PC-3 (cell line): ENCODE results near the gene LRCOL1. TPM values are rescaled to one million over a fixed set of nuclear protein-coding genes. Genes with fewer than 3 reads are reported as not detected.

Source experiments
- ATAC-seq: fragments of 200-7000 bp; cut with Tn5 transposase; 2 replicates; pipeline ENCODE4 v1.9.1; 2020; ENCODE audit warnings: mild to moderate bottlenecking, moderate library complexity
- BruUV-seq: library from RNA; stranded (reverse); fragments of 400-500 nt; replicated peaks from 2 replicates; lab custom pipeline; 2021; lab: Mats Ljungman, UMichigan
- CTCF ChIA-PET: fragments of 300-600 bp; sonication (Branson Sonifier 250); formaldehyde crosslinking; loops from one replicate; lab custom pipeline; 2022; ENCODE audit warnings: antibody characterized with exemption; lab: Charles Lee
- POLR2A ChIA-PET: fragments of 300-600 bp; sonication (Branson Sonifier 250); formaldehyde crosslinking; loops from one replicate; lab custom pipeline; 2022; ENCODE audit warnings: antibody characterized with exemption; ENCODE audit not compliant: unreplicated experiment; lab: Charles Lee
- DNase-seq: peaks from one replicate; pipeline ENCODE4 v3.0.0-alpha.2; 2015
- H2AFZ ChIP-seq: fragments of 300-600 bp; sonication (generic); 2 replicates; pipeline ENCODE4 v1.6.0; 2016; ENCODE audit warnings: antibody characterized with exemption, low read length
- H3F3A ChIP-seq: fragments of 300-600 bp; sonication (generic); one replicate; pipeline ENCODE4 v1.6.0; 2017; ENCODE audit warnings: antibody characterized with exemption, low read length, control low read depth, mild to moderate bottlenecking; ENCODE audit not compliant: unreplicated experiment
- H3K27ac ChIP-seq: fragments of 300-600 bp; sonication (generic); 2 replicates; pipeline ENCODE4 v1.5.1; 2016; ENCODE audit warnings: mild to moderate bottlenecking, low read length
- H3K27me3 ChIP-seq: fragments of 300-600 bp; sonication (generic); 2 replicates; pipeline ENCODE4 v1.6.1; 2016; ENCODE audit warnings: low read length, mixed read lengths
- H3K36me3 ChIP-seq: fragments of 300-600 bp; sonication (generic); 2 replicates; pipeline ENCODE4 v1.6.1; 2016; ENCODE audit warnings: low read depth, mixed run types, low read length, mixed read lengths
- H3K4me1 ChIP-seq: fragments of 300-600 bp; sonication (generic); 2 replicates; pipeline ENCODE4 v1.5.1; 2016; ENCODE audit warnings: low read length; ENCODE audit not compliant: insufficient read depth
- H3K4me2 ChIP-seq: fragments of 300-600 bp; sonication (generic); 2 replicates; pipeline ENCODE4 v1.6.0; 2016; ENCODE audit warnings: low read length
- H3K4me3 ChIP-seq: fragments of 300-600 bp; sonication (generic); 2 replicates; pipeline ENCODE4 v1.5.1; 2016; ENCODE audit warnings: mild to moderate bottlenecking, low read length, mixed read lengths
- H3K79me2 ChIP-seq: fragments of 300-600 bp; sonication (generic); 2 replicates; pipeline ENCODE4 v1.6.1; 2017; ENCODE audit warnings: low read length, mixed read lengths
- H3K9ac ChIP-seq: fragments of 300-600 bp; sonication (generic); 2 replicates; pipeline ENCODE4 v1.6.0; 2016; ENCODE audit warnings: mild to moderate bottlenecking, low read length
- H3K9me2 ChIP-seq: fragments of 300-600 bp; sonication (generic); replicated peaks from 2 replicates; pipeline ENCODE4 v1.6.1; 2016; ENCODE audit warnings: mixed run types, low read length, mixed read lengths
- H3K9me3 ChIP-seq: fragments of 300-600 bp; sonication (generic); 2 replicates; pipeline ENCODE4 v1.6.1; 2016; ENCODE audit warnings: low read length, mixed read lengths
- H4K20me1 ChIP-seq: fragments of 300-600 bp; sonication (generic); 2 replicates; pipeline ENCODE4 v1.6.1; 2016; ENCODE audit warnings: low read length, mixed read lengths
- EZH2 ChIP-seq: fragments of 300-600 bp; sonication (generic); IDR thresholded peaks from one replicate; pipeline ENCODE4 v1.6.1; 2017; ENCODE audit warnings: antibody characterized with exemption, mild to moderate bottlenecking, low read length; ENCODE audit not compliant: unreplicated experiment
- EZH2phosphoT487 ChIP-seq: fragments of 300-600 bp; sonication (generic); IDR thresholded peaks from 2 replicates; pipeline ENCODE4 v1.6.1; 2018; ENCODE audit warnings: mild to moderate bottlenecking, antibody characterized with exemption, low read length, borderline replicate concordance
- intact Hi-C: fragments of 100-400 bp; cut with micrococcal nuclease; formaldehyde crosslinking; loops from 2 replicates; pipeline ENCODE4 v1.9.0; 2023
- total RNA-seq: library from RNA; depleted of rRNA; stranded (reverse); fragments of >200 nt; gene quantifications from 2 replicates; pipeline ENCODE4 v1.2.3, GENCODE V29; 2014
- TF ChIP-seq, protein P1 (sequence below): fragments of 300-600 bp; sonication (generic); conservative IDR thresholded peaks from 2 replicates; pipeline ENCODE4 v1.5.1; 2017; ENCODE audit warnings: antibody characterized with exemption, low read depth, mild to moderate bottlenecking, low read length

LRCOL1 gene
- total RNA-seq, 1 experiment from 2014 or later, result not detected

DNA sequence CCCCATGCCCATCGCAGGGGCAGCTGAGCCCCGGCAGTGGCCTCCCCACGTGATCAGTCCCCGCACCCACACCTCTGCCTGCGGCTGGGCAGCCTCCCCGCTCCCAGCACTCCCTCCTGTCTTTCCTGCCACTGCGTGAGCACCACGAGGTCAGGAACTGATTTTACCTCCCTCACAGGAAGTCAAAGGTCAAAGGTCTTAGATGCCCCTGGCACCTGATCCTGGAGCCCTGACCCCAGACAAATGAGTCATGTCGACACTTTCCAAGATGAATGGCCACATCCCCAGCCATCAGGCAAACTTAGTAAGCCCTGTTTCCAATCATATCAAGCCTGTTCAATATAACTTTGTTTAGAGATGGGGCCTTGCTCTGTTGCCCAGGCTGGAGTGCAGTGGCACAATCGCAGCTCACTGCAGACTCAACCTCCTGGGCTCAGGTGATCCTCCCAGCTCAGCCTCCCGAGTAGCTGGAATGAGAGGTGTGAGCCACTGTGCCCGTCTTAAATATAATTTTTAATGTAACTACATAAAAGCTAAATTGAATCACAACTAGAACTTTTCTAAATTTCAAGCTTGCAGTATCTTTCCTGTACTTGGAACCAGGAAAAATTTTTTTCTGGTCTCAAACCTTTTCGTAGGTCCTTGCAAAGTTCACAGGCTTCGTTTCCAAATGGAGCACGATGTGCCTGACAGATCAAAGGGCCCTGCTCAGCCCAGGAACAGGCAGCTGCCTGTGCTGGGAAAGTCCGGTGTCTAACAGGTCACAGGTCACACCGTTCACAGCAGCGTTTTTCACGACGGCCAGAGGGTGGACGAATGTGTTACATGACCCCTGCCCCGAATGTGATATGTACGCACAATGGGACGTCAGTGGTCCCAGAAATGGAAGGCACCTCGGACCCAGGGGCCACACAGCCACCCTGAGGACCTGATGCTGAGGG is 1.9 kb downstream of the LRCOL1 start:
- Histone ChIP-seq H2AFZ (no peak overlapping the region), H3F3A (no peaks in the 10 kb centered on the region), H3K9me3 (no peaks in the 10 kb centered on the region), H3K27ac (no peak overlapping the region), H3K4me3 (no peak overlapping the region), H3K4me1 (no peaks in the 10 kb centered on the region), H3K79me2 (no peaks in the 10 kb centered on the region), H4K20me1 (no peaks in the 10 kb centered on the region), H3K9me2 (no peaks in the 10 kb centered on the region), H3K4me2 (no peak overlapping the region), H3K27me3 (peaks cover 14% of the 10 kb centered on the region), H3K9ac (no peak overlapping the region), H3K36me3 (no peaks in the 10 kb centered on the region)
- DNase-seq, result no peak
- ChIA-PET POLR2A (no interaction called here), CTCF (no interaction called here)
- no peak for ATAC-seq
- no peak for TF ChIP-seq EZH2
- TF ChIP-seq EZH2phosphoT487, result no peak
- TF ChIP-seq, protein P1, sequence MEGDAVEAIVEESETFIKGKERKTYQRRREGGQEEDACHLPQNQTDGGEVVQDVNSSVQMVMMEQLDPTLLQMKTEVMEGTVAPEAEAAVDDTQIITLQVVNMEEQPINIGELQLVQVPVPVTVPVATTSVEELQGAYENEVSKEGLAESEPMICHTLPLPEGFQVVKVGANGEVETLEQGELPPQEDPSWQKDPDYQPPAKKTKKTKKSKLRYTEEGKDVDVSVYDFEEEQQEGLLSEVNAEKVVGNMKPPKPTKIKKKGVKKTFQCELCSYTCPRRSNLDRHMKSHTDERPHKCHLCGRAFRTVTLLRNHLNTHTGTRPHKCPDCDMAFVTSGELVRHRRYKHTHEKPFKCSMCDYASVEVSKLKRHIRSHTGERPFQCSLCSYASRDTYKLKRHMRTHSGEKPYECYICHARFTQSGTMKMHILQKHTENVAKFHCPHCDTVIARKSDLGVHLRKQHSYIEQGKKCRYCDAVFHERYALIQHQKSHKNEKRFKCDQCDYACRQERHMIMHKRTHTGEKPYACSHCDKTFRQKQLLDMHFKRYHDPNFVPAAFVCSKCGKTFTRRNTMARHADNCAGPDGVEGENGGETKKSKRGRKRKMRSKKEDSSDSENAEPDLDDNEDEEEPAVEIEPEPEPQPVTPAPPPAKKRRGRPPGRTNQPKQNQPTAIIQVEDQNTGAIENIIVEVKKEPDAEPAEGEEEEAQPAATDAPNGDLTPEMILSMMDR, result no peak
- intact Hi-C loops, result no loop called here
- BruUV-seq, result no TSS peak

DNA sequence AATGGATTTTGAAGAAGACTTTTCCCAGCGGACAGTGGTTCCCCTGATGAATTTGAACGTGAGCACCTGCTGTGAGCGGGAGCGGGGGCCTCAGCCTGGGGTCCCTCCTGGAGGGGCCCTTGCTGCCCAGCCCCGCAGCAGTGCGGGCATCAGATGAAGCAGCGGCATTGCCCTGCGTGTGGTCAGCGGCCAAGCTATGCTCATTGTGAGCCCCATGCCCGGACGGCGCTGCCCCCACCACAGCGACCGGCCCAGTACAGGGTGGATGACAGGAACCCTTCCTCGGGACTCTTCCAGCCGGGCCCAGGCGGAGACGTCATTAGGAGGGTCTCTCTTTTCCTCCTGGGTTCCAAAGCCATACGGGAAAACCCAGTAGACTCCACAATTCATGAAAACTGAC is 3.5 kb downstream of the LRCOL1 start:
- no TSS peak for BruUV-seq
- Histone ChIP-seq H3K27ac (no peak overlapping the region), H3K9me2 (no peaks in the 10 kb centered on the region), H3K4me3 (no peak overlapping the region), H3K9ac (no peak overlapping the region), H3K4me2 (no peak overlapping the region), H4K20me1 (no peaks in the 10 kb centered on the region), H3K79me2 (no peaks in the 10 kb centered on the region), H3K36me3 (no peaks in the 10 kb centered on the region), H3K27me3 (peaks cover 23% of the 10 kb centered on the region), H3K9me3 (no peaks in the 10 kb centered on the region), H3F3A (no peaks in the 10 kb centered on the region), H2AFZ (no peak overlapping the region), H3K4me1 (no peaks in the 10 kb centered on the region)
- no peak for DNase-seq
- no peak for TF ChIP-seq EZH2
- TF ChIP-seq EZH2phosphoT487, result no peak
- TF ChIP-seq, protein P1, result no peak
- intact Hi-C loops, result no loop called here
- no peak for ATAC-seq
- CTCF ChIA-PET, result no interaction called here
- POLR2A ChIA-PET, result no interaction called here

DNA sequence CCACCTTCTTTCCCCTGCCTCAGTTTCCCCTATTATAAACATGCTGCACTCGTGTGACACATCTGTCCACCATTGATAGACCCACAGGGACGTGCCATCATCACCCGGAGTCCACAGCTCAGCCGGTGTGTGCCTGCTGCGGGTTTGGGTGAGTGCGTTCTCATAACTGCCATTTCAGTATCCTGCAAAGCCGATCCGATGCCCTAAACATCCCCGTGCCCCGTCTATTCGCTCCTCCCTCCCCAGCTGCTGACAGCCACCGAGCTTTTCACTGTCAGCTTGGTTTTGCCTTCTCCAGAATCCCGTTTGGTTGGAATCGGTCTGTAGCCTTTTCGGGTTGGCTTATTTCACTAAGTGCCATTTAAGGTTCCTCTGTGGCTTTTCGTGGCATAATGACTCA is 3.9 kb downstream of the LRCOL1 start:
- Histone ChIP-seq H3F3A (no peaks in the 10 kb centered on the region), H3K27me3 (peaks cover 23% of the 10 kb centered on the region), H3K79me2 (no peaks in the 10 kb centered on the region), H3K9me2 (no peaks in the 10 kb centered on the region), H3K4me3 (no peak overlapping the region), H3K4me2 (no peak overlapping the region), H3K9ac (no peak overlapping the region), H3K4me1 (no peaks in the 10 kb centered on the region), H3K9me3 (no peaks in the 10 kb centered on the region), H2AFZ (no peak overlapping the region), H3K27ac (no peak overlapping the region), H4K20me1 (no peaks in the 10 kb centered on the region), H3K36me3 (no peaks in the 10 kb centered on the region)
- DNase-seq (no peak), ATAC-seq (no peak)
- intact Hi-C loops, result no loop called here
- TF ChIP-seq EZH2, result no peak
- TF ChIP-seq, protein P1, result no peak
- POLR2A ChIA-PET, result no interaction called here
- CTCF ChIA-PET, result no interaction called here
- no TSS peak for BruUV-seq
